WERI-Rb-1 (cell line): ENCODE data around the gene MYH3.

Experiments
- DNase-seq: peaks from one replicate; pipeline ENCODE4 v3.0.0-alpha.2; 2020
- H3K27ac ChIP-seq: fragments of 250-450 bp; sonication (Bioruptor Pico); 2 replicates; pipeline ENCODE4 v1.5.1; 2020; ENCODE audit warnings: mild to moderate bottlenecking, moderate library complexity
- H3K27me3 ChIP-seq: fragments of 250-450 bp; sonication (Bioruptor Pico); 2 replicates; pipeline ENCODE4 v1.5.1; 2021; ENCODE audit warnings: mild to moderate bottlenecking, low read depth, moderate library complexity; ENCODE audit not compliant: insufficient read depth, severe bottlenecking
- H3K36me3 ChIP-seq: fragments of 250-450 bp; sonication (Bioruptor Pico); 2 replicates; pipeline ENCODE4 v1.5.1; 2020; ENCODE audit warnings: mild to moderate bottlenecking, moderate library complexity
- H3K4me3 ChIP-seq: 2 replicates; pipeline ENCODE4 v1.5.1; 2011; ENCODE audit warnings: low read depth, mild to moderate bottlenecking, control low read depth, low read length
- H3K9me3 ChIP-seq: fragments of 250-450 bp; sonication (Bioruptor Pico); 2 replicates; pipeline ENCODE4 v1.5.1; 2021; ENCODE audit warnings: mild to moderate bottlenecking, moderate library complexity; ENCODE audit not compliant: severe bottlenecking
- TF ChIP-seq, protein P1 (sequence below): IDR thresholded peaks from 2 replicates; pipeline ENCODE4 v1.5.1; 2011; ENCODE audit warnings: low read depth, mild to moderate bottlenecking, control low read depth, inconsistent platforms, low read length

Gene MYH3

DNA sequence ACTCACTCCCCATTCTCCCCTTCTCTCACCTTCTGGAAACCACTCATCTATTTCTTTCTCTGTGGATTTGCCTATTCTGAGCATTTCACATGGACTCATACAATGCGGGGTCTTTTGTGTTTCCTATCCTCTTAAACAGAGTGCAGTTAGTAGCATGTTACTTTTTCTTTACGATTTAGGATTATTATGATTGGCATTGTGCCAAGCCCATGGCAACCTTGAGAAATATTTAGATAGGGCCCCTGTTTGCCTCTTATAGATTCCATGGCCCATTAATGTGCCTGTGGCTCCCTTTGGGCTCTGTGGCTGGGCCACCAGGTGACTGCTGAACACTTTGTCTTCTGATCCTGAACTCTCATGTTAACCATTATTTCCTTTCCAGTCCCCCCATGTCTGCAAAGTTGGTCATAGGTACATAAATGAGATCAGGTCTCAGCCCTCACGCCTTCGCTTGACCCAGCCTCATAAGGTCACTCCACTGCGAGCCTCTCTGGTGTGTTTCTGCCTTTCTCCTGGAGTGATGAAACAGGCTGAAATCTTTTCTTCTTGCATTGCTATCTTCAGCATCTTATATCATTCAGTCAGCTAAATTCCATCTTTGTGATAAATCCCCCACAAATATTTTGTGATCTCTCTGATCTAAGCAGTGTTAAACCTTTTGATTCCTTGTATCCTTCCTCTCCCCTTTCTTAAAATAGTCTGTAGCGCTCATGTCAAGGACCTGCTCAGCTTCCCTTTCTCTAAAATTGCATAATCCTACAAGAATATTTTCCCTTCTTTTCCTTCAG is 44.0 kb downstream of the MYH3 start:
- TF ChIP-seq, protein P1, sequence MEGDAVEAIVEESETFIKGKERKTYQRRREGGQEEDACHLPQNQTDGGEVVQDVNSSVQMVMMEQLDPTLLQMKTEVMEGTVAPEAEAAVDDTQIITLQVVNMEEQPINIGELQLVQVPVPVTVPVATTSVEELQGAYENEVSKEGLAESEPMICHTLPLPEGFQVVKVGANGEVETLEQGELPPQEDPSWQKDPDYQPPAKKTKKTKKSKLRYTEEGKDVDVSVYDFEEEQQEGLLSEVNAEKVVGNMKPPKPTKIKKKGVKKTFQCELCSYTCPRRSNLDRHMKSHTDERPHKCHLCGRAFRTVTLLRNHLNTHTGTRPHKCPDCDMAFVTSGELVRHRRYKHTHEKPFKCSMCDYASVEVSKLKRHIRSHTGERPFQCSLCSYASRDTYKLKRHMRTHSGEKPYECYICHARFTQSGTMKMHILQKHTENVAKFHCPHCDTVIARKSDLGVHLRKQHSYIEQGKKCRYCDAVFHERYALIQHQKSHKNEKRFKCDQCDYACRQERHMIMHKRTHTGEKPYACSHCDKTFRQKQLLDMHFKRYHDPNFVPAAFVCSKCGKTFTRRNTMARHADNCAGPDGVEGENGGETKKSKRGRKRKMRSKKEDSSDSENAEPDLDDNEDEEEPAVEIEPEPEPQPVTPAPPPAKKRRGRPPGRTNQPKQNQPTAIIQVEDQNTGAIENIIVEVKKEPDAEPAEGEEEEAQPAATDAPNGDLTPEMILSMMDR, result no peak
- Histone ChIP-seq H3K27me3 (no peaks in the 10 kb centered on the region), H3K36me3 (no peaks in the 10 kb centered on the region), H3K9me3 (no peaks in the 10 kb centered on the region), H3K27ac (no peak overlapping the region), H3K4me3 (no peak overlapping the region)
- DNase-seq, result no peak

DNA sequence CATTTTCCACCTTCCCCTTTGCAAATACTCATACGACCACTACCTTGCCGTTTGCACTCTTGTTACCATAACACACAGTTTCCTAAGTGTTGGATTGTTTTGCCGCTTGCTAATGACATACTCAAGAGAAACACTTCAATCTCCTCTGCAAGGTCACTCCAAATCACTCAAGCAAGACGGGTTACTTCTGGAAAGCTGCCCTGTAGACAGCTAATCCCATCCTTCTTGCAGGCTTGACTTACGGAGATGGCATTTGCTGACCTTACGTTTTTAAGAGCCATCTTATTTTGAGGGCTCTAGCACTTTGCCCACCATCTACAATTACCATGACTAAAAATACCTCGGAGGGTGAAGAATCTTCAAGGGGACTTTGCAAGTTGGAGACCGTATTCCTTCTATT is 46.2 kb downstream of the MYH3 start:
- H3K27ac ChIP-seq, result no peak overlapping the region
- peak; percentile 25 for DNase-seq
- no peaks in the 10 kb centered on the region for H3K36me3 ChIP-seq
- no peaks in the 10 kb centered on the region for H3K27me3 ChIP-seq
- TF ChIP-seq, protein P1, result no peak
- H3K9me3 ChIP-seq, result no peaks in the 10 kb centered on the region
- no peak overlapping the region for H3K4me3 ChIP-seq

DNA sequence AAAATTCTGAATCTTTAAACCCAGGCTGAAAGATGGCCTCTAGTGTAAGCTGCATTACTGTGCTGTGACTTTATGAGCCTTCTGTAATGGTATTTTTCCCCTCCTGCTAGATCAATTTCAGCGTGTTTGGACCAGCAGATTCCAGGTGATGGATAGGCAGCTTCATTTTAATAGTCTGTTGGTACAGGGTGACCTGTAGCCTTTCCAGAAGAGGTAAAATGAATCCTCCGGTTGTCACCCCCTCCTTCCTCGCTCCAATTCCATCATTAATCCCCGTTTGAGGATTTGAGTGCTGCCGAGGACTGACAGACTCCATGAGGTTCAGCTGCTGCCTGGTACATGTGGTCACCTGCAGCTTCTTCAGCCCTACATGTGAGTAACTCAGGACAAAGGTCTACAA is 48.9 kb downstream of the MYH3 start:
- Histone ChIP-seq H3K27ac (no peak overlapping the region), H3K4me3 (no peak overlapping the region), H3K9me3 (no peaks in the 10 kb centered on the region), H3K36me3 (no peaks in the 10 kb centered on the region), H3K27me3 (no peaks in the 10 kb centered on the region)
- peak; percentile 41 for DNase-seq
- TF ChIP-seq, protein P1, result no peak

DNA sequence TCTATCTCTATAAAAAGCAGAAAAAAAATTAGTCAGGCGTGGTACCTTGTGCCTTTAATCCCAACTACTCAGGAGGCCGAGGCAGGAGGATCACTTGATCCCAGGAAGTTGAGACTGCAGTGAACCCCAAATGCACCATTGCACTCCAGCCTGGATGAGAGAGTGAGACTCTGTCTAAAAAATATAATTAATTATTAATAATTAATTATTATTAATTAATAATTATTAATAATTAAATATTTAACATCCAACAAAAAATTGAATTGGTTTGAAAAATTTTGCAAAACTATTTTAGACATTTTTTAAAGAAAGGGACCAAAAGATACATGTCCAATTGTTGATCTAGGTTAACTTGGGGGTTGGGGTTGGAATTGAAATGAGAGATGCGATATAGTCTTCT is 51.0 kb downstream of the MYH3 start:
- TF ChIP-seq, protein P1, result no peak
- H3K4me3 ChIP-seq, result no peak overlapping the region
- no peaks in the 10 kb centered on the region for H3K36me3 ChIP-seq
- no peak overlapping the region for H3K27ac ChIP-seq
- DNase-seq, result no peak
- H3K27me3 ChIP-seq, result no peaks in the 10 kb centered on the region
- no peaks in the 10 kb centered on the region for H3K9me3 ChIP-seq

DNA sequence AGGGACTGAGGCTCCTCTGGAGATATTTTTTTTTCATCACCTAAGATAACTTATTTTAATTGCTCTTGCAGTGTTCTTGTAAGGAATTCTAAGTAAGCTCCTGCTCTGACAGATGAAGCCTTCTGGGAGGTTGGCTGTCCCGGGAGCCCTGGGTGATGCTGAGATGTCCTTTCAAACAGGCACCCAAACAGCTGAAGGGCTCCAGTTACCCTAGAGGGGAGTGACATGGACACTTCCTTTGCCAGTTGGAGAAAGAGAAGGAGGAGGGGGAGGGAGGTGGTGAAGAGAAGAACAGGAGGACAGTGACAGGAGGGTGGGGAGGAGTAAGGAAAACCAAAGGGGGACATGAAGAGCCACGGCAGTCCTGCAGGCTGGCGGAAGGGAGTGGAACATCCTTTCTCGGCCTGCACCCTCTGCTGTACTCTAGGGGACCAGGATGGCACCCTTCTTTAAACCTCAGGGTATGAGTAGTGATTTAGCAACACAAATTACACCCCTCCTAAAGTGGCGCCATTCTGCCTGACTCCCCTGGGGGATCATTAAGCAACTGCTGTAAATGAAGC is 51.8 kb downstream of the MYH3 start:
- Histone ChIP-seq H3K27me3 (no peaks in the 10 kb centered on the region), H3K27ac (no peak overlapping the region), H3K4me3 (no peak overlapping the region), H3K36me3 (no peaks in the 10 kb centered on the region), H3K9me3 (no peaks in the 10 kb centered on the region)
- TF ChIP-seq, protein P1, result no peak
- DNase-seq, result no peak
